GM18498 (cell line): Measurements from ENCODE around the gene KDM1B.
"Not testable (repeated sequence)": the region's sequence is repeated elsewhere in the genome, so short reads cannot be mapped to it uniquely, and the experiment has no call there.

ENCODE experiments used
- ATAC-seq: cut with Tn5 transposase; IDR thresholded peaks from one replicate; pipeline ENCODE4 v1.9.1; 2021; ENCODE audit warnings: mild to moderate bottlenecking, moderate library complexity; ENCODE audit not compliant: unreplicated experiment

Gene KDM1B

DNA sequence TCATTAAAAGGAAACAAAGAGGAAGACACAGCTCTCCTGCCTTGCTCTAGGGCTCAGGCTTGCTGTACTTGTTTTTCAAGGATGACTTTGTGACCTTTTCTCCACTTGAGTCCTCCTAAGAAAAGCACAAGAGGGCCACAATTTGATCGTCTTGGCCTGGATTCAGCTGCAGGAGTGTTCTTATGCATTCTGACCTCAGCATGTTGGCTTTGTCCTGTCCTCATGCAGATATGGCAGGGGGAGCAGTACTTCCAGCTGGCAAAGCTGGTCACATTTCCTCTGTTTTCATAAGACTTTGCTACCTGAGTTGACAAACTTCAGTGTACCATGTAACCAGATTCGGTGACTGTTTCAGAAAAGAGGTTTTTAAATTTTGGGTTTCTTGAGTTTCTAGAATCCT lies 30.8 kb downstream of the KDM1B start:
- no peak for ATAC-seq

DNA sequence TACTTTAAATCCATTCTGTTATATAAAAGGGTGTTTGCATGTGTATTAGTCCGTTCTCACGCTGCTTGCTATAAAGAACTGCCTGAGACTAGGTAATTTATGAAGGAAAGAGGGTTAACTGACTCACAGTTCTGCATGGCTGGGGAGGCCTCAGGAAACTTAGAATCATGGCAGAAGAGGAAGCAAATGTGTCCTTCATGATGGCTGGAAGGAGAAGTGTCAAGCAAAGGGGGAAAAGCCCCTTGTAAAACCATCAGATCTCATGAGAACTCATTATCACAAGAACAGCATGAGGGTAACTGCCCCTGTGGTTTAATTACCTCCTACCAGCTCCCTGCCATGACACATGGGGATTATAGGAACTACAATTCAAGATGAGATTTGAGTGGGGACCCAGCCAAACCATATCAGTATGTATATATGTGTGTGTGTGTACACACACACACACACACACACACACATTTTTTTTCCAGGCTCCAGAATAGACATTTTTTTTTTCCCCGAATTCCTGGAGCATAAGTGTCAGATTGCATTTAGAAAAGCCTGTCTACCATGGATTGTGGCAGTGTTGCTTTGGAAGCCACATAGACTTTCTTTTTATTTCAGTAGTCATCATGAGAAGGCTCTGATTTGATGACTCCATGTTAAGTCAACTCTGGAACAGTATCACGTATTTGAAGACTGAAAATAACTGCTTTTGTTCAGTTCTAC lies 31.5 kb downstream of the KDM1B start:
- ATAC-seq: no peak

DNA sequence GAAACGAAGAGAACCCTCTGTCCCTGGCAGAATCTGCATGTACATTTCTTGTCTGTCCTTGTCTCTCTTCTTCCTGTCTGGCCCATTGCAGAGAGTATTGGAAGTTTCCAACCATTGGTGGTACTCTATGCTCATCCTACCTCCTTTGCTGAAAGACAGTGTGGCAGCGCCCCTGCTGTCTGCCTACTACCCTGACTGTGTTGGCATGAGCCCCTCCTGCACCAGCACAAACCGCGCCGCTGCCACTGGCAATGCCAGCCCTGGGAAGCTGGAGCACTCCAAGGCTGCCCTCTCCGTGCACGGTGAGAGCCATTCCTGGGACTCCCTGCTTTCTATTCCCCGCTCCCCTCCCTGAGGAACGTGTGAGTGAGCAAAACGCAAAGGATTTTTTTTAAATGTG lies 32.5 kb downstream of the KDM1B start:
- ATAC-seq: no peak

DNA sequence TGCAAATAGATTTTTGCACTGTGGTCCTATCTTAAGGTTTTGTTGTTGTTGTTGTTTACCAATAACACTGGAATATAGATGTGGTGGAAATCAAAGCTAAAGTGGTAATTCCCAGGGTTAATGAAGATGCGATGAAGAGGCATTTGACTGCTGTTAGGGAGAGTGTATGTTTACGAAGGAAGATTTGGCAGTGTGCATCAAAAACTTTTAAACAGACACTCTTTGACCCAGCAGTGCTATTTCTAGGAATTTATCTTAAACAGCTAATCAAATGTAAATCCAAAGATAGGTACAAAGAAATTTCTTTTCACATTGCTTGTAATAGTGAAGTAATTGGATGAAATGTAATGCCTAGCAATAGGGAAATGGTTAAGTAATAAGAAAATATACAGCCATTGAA lies 34.0 kb downstream of the KDM1B start:
- ATAC-seq: no peak

DNA sequence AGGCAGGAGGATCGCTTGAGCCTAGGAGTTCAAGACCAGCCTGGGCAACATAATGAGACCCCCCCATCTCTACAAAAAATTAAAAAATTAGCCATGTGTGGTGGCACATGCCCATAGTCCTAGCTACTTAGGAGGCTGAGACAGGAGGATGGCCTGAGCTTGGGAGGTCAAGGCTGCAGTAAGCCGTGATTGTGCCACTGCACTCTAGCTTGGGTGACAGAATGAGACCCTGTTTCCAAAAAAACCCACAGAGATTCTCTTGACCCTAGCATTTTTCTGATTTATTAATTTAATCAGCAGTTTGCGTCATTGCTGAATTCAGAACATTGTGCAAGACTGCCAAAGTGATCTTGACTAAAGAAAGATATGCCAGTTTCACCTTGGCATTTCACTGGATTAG lies 36.8 kb downstream of the KDM1B start:
- no peak for ATAC-seq

DNA sequence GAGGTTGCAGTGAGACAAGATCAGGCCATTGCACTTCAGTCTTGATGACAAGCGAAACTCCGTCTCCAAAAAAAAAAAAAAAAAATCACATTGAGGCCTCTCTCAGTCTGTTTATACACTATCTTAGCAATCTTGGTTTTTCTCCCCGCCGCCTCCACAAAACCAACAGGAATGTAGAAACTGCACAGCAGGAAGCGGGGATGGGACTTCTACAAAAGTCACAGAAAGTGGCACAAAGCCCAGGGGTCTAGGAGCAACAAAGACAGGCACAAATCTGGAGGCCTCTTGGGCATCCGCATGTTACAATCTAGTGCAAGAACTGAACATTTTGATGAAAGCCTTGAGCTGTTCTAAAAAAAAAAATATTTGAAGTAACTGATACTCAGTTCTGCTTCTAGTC lies 48.6 kb downstream of the KDM1B start:
- no peak for ATAC-seq

DNA sequence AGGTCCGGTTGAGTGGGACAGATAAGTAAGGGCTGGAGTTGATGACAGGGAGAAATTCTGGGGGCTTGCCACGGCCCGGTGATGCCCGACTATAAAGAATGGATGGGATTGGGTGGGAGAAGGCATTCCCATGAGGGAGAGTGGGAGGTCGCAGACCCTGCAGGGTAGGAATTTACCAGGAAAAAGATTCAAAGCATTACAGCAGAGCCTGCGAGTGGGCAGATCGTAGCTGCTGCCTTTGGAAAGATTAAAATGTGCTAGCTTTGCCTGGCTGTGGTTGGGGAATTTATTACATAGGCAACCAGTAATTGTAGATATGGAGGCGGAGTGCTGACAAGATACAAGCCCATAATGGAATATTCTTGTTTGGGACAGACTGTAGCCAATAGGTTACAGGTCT lies 49.5 kb downstream of the KDM1B start:
- ATAC-seq: no peak

DNA sequence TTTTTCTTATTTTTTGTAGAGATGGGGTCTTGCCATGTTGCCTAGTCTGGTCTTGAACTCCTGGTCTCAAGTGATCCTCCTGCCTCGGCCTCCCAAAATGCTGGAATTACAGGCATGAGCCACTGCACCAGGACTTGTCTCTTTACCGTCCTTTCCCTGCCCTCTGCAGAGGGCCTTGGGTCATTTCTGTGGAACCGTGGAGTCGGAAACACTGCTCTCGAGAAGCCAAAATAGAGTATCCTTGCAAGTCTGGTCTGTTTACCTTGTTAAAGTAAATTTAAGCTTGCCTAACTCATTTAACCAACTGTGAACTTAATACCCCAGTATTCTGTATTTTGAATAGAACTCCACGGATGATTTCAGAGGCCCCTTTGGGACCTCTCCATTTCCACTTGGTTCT lies 51.4 kb downstream of the KDM1B start:
- no peak for ATAC-seq

DNA sequence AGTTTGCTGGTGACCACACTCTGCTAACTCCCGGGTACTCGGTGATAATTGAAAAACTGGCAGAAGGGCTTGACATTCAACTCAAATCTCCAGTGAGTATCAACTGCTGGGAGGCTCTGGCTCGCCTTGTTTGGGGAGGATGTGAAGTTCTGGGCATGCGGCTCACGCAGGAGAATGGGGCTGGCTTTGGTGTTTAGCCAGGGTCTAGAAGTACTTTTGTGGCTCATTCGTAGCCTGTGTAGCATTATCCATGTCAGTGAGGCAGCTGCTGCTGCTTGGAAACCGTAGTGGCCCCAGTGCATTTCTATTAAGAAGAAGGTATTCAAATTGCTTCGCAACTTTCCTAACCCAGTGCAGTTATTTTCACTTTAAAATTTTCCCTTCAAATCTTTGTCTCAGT lies 52.2 kb downstream of the KDM1B start:
- no peak for ATAC-seq

DNA sequence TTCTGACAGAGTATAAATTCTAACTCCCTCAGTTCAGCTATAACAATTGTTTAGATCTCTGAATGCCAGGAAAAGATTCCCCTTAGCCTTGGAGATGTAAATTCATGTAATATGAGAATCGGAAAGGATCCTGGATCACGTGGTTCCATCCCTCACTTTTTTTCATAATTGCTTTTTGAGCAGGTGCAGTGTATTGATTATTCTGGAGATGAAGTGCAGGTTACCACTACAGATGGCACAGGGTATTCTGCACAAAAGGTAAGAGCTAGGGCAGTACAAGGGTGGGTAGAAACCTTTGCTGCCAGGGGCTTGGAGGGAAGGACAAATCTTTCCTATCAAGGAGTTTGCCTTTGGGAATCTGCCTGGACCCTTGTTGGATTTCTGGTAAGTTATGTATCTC lies 52.7 kb downstream of the KDM1B start:
- ATAC-seq: no peak

DNA sequence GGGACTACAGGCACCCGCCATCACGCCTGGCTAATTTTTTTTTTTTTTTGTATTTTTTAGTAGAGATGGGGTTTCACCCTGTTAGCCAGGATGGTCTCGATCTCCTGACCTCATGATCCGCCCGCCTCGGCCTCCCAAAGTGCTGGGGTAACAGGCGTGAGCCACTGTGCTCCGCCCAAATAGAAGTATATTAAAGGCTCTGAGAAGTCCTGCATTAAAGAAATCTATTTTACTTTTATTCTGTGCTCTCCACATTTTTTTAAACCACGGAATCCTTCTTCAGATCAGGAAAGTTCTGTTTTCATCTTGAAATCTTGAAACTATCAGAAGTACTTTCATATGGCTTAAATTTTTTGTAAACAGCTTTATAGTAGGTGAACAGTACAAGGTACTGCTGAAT lies 53.6 kb downstream of the KDM1B start:
- not testable (repeated sequence) for ATAC-seq

DNA sequence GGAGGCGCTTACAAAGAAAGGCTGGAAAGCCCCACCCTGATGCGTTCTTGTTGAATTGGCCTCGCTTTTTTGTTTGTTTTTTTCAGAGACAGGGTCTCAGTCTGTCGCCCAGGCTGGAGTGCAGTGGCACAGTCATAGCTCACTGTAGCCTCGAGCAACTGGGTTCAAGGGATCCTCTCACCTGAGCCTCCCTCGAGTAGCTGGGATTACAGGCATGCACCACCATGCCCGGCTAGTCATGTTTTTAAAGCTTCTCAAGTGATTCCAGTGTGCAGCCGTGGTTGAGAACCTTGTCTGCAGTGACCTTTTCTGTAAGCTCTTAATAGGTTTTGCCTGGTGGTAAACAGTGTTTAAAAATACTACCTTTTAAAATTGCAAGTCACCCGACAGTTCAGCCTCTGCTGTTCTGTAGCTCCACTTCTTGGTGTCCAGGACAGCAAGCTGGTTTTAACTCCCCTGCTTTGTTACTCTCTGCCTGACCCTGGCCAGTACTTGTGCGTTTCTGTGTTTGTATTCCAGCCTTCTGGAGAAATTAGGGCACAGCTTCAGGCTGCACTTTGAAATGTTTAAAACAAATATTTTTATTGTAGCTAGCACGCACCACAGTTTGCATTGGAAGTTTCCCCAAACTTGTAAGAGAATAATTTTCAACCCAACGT lies 54.4 kb downstream of the KDM1B start:
- ATAC-seq: no peak

DNA sequence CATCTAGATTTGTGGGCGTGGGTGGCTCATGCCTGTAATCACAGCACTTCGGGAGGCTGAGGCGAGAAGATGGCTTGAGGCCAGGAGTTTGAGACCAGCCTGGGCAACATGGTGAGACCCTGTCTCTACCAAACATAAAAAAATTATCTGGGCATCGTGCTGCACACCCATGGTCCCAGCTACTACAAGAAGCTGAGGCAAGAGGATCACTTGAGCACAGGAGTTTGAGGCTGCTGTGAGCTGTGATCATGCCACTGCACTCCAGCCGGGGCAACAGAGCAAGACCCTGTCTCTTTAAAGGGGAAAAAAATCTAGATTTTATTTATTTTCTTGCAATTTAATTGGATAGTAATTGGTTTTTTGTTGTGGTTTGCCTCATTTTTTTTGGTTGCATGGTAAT lies 55.5 kb downstream of the KDM1B start:
- no peak for ATAC-seq

DNA sequence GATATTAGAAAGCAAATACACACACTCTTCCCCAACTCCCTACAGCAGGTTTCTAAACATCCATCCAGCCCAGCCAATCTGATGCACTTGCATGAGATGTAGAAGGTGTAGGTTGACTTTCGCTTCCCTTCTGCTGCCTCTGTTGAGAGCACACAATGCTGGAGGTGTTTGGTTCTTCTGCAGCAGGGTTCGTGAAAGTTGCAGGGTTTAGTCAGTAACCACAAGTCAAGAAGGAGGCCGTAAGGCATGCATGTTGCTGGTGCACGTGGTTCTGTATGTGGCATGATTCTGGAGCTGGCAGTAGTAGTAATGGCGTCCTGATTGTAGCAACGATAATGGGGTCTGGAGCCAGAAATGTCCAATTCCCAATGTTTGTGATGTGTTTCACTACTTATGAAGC lies 56.1 kb downstream of the KDM1B start:
- ATAC-seq: peak; percentile 96

DNA sequence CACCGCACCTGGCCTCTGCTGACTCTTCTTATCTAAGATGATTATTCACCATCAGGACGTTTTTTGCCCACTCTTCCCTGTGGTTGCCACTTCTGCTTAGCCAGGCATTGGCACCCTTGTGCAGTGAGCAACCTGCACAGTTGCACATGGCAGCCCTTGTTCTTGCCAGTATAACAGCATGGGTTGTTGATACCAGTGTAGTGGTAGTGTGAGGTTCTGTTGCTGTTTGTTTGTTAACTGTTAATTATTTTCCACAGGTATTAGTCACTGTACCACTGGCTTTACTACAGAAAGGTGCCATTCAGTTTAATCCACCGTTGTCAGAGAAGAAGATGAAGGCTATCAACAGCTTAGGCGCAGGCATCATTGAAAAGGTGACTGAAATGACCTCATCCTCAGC lies 57.0 kb downstream of the KDM1B start:
- no peak for ATAC-seq

DNA sequence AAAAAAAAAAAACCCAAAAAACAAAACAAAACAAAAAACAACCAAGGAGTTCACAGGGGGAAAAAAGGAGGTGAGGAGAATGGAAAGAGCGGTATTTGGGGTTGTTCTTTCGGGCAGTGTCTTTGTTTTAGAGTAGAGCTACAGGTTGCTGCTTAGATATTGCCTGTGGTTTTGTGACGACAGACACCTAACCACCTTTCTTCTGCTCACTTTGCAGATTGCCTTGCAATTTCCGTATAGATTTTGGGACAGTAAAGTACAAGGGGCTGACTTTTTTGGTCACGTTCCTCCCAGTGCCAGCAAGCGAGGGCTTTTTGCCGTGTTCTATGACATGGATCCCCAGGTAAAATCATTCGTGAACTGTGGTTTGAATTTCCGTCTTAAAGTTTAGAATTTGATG lies 58.2 kb downstream of the KDM1B start:
- ATAC-seq: no peak

DNA sequence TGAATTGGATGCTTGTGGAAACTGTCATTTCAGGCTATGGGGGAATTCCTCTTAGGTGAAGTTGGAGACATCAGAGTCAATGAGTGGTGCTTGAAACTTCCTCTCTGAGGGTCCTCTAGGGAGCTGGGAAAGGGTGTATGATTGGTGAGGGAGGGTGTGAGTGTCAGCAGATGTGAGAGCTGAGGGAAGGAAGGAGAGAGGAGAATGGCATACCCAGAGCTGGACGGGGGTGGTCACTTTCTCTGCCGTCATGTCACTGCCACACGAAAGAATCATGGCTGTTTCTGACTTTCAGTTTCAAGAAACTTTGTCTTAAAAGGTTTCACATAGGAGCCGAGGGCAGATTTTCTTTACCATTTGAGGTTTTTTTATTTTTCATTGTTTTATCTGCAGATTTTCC lies 58.8 kb downstream of the KDM1B start:
- peak; percentile 40 for ATAC-seq

DNA sequence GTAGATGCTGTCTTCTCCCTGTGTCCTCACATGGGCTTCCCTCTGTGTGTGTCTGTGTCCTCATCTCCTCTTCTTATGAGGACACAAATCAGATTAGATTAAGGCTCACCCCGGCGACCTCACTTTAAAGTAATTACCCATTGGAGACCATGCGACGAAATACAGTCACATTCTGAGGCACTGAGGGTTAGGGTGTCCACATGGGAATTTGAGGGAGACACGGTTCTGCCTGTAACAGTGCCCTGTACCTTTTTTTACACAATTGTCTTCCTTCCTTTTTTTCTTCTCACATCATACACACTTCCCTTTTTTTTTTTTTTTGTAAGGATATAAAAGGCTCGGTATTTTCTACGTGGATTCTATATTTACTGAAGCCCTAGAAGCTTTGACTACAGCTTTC lies 60.2 kb downstream of the KDM1B start:
- no peak for ATAC-seq

DNA sequence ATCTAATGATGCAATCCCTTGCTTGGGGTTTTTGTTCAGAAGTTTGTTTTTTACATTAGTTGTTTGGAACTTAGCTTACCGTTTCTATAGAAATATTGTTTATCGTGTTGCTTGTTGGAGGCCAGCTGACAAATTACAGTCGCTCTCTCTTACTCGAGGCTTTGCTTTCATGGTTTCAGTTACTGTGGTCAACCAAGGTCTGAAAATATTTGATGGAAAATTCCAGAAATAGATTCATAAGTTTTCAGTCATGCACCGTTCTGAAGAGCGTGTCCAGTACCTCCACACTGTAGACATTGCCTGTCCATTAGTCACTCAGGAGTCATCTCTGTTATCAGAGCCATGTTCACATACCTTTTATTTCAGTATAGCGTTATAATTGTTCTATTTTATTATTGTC lies 61.2 kb downstream of the KDM1B start:
- ATAC-seq: no peak

DNA sequence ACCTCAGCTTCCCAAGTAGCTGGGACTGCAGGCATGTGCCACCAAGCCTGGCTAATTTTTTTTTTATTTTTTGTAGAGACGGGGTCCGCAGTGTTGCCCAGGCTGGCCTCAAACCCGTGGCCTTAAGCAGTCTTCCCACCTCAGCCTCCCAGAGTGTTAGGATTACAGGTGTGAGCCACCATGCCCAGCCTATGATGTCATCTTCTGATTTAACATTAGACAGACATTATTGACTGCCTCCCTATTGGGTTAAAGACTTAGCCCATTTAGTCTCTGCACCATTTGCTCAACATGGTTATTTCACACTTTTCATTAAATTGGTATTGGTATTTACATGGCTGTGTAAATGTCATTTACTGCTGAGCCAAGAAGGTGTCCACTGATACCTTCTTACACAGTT lies 63.0 kb downstream of the KDM1B start:
- no peak for ATAC-seq

DNA sequence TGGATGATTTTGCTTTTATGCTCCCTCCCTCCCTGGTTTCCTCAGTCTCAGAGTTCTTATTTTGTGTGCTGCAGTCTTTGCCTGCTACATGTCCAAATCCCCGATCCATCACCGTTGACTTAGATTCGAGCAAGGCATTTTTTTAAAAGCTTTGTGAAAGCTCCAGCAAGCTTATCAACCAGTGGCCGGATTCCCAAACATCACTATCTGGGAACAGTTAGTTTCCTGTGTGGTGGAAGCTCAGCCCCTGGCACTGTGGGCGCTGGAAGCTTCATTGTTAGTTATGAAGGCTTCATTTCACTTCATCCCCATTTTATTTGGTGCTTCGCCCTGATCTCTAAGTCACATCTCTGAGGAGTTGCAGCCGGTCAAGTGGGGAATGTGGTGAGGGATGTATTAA lies 64.4 kb downstream of the KDM1B start:
- no peak for ATAC-seq

DNA sequence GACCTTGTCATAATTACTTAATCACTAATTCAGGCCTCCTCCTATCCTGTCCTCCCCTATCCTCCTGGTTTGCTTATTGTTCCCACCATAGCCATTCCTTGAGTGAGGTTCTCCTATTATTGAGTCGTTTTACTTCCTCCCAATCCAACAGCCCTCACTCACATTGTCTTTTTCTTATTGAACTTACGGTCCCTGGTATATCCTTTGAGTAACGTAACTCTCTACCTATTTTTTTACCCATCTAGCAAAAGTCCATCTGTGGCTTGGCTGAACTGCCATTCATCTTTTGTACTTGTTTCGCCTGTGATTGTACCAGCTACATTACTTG lies 66.0 kb downstream of the KDM1B start:
- no peak for ATAC-seq

DNA sequence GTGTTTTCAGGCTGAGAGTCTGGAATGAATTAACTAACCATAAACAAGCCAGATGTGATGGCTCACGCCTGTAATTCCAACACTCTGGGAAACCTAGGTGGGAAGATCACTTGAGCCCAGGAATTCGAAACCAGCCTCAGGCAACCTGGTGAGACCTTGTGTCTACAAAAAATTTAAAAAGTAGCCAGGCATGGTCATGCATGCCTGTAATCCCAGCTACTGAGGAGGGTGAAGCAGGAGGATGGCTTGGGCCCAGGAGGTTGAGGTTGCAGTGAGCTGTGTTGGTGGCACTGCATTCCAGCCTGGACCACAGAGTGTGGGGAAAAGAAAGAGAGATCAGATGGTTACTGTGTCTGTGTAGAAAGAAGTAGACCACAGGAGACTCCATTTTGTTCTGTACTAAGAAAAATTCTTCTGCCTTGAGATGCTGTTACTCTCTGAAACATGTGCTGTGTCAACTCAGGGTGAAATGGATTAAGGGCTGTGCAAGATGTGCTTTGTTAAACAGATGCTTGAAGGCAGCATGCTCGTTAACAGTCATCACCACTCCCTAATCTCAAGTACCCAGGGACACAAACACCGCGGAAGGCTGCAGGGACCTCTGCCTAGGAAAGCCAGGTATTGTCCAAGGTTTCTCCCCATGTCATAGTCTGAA lies 71.4 kb downstream of the KDM1B start:
- ATAC-seq: not testable (repeated sequence)
